Panc1 (cell line): Measurements from ENCODE around the gene THBS4.

ENCODE experiments used
- POLR2AphosphoS5 ChIP-seq: IDR thresholded peaks from 2 replicates; pipeline ENCODE4 v1.6.1; 2012; ENCODE audit warnings: mild to moderate bottlenecking, low read depth, low read length, moderate library complexity
- TCF7L2 ChIP-seq: IDR thresholded peaks from 2 replicates; pipeline ENCODE4 v1.6.1; 2011; ENCODE audit warnings: mild to moderate bottlenecking, low read depth, low read length, inconsistent platforms
- TF ChIP-seq, protein P1 (sequence below): fragments of 450-650 bp; IDR thresholded peaks from 2 replicates; pipeline ENCODE4 v1.5.1; 2017; ENCODE audit warnings: mild to moderate bottlenecking

DNA sequence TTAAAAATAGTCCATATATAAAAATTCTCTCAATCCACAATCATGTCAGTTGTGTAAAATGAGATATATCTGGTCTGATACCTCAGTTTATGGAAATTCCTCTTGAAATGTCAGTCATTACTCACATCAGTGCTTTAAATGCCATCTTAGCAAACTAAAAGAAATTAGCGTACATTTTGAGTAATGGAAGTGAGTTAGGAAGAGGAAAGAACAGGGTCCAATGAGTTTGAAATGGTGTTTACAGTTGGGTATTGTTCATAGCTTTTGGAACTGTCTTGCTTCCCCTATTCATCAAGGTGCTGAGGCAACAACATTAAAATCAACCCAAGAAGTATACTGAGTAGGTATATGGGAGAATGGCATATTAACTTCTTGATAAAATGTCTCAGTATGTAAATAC, 35.4 kb upstream of the THBS4 start:
- TF ChIP-seq POLR2AphosphoS5 (no peak), TCF7L2 (no peak)
- TF ChIP-seq, protein P1, sequence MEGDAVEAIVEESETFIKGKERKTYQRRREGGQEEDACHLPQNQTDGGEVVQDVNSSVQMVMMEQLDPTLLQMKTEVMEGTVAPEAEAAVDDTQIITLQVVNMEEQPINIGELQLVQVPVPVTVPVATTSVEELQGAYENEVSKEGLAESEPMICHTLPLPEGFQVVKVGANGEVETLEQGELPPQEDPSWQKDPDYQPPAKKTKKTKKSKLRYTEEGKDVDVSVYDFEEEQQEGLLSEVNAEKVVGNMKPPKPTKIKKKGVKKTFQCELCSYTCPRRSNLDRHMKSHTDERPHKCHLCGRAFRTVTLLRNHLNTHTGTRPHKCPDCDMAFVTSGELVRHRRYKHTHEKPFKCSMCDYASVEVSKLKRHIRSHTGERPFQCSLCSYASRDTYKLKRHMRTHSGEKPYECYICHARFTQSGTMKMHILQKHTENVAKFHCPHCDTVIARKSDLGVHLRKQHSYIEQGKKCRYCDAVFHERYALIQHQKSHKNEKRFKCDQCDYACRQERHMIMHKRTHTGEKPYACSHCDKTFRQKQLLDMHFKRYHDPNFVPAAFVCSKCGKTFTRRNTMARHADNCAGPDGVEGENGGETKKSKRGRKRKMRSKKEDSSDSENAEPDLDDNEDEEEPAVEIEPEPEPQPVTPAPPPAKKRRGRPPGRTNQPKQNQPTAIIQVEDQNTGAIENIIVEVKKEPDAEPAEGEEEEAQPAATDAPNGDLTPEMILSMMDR = no peak
